SK-N-SH treated with all-trans-retinoic acid at 6 μM for 48 hours (cell line): Measurements from ENCODE around the gene SRSF4.
A peak's percentile ranks its signal among the peaks of the same experiment; 100 is the strongest.

Experiments used
- ATAC-seq: fragments of 200-7000 bp; cut with Tn5 transposase; 3 replicates; pipeline ENCODE4 v1.9.1; 2020; ENCODE audit warnings: mild to moderate bottlenecking, moderate library complexity
- ARNTL ChIP-seq: fragments of 450-650 bp; formaldehyde crosslinking; IDR thresholded peaks from 2 replicates; pipeline ENCODE4 v1.5.0; 2020; ENCODE audit warnings: low read depth, mild to moderate bottlenecking, moderate library complexity, borderline replicate concordance
- BACH2 ChIP-seq: fragments of 250-450 bp; sonication (Bioruptor Pico); IDR thresholded peaks from 2 replicates; pipeline ENCODE4 v1.9.0; 2021; ENCODE audit warnings: mild to moderate bottlenecking, borderline replicate concordance
- CSDC2 ChIP-seq: fragments of 250-450 bp; sonication (Bioruptor Pico); IDR thresholded peaks from 2 replicates; pipeline ENCODE4 v1.5.0; 2020; ENCODE audit warnings: mild to moderate bottlenecking, moderate library complexity
- ESRRG ChIP-seq: fragments of 250-450 bp; sonication (Bioruptor Pico); IDR thresholded peaks from 2 replicates; pipeline ENCODE4 v1.6.1; 2021; ENCODE audit warnings: mild to moderate bottlenecking
- GLIS3 ChIP-seq: fragments of 250-450 bp; sonication (Bioruptor Pico); IDR thresholded peaks from 2 replicates; pipeline ENCODE4 v1.5.0; 2020; ENCODE audit warnings: mild to moderate bottlenecking, moderate library complexity
- ISL1 ChIP-seq: fragments of 250-450 bp; sonication (Bioruptor Pico); IDR thresholded peaks from 2 replicates; pipeline ENCODE4 v2.1.2; 2022; ENCODE audit warnings: mild to moderate bottlenecking, moderate library complexity
- OSR1 ChIP-seq: fragments of 250-450 bp; sonication (Bioruptor Pico); IDR thresholded peaks from 2 replicates; pipeline ENCODE4 v1.8.0; 2022; ENCODE audit warnings: moderate library complexity, mild to moderate bottlenecking, inconsistent platforms
- PATZ1 ChIP-seq: fragments of 250-450 bp; sonication (Bioruptor Pico); IDR thresholded peaks from 2 replicates; pipeline ENCODE4 v1.8.0; 2020; ENCODE audit warnings: mild to moderate bottlenecking, moderate library complexity, borderline replicate concordance
- PPARA ChIP-seq: fragments of 250-450 bp; sonication (Bioruptor Pico); IDR thresholded peaks from 2 replicates; pipeline ENCODE4 v1.5.0; 2020; ENCODE audit warnings: mild to moderate bottlenecking, borderline replicate concordance
- SNAI2 ChIP-seq: fragments of 250-450 bp; sonication (Bioruptor Pico); IDR thresholded peaks from 2 replicates; pipeline ENCODE4 v1.5.0; 2020; ENCODE audit warnings: mild to moderate bottlenecking, moderate library complexity
- TCF4 ChIP-seq: fragments of 250-450 bp; sonication (Bioruptor Pico); IDR thresholded peaks from 2 replicates; pipeline ENCODE4 v1.8.0; 2021; ENCODE audit warnings: mild to moderate bottlenecking, moderate library complexity, borderline replicate concordance
- TOX ChIP-seq: fragments of 250-450 bp; sonication (Bioruptor Pico); IDR thresholded peaks from 2 replicates; pipeline ENCODE4 v1.8.0; 2021; ENCODE audit warnings: mild to moderate bottlenecking, moderate library complexity, borderline replicate concordance
- TSHZ2 ChIP-seq: fragments of 250-450 bp; sonication (Bioruptor Pico); IDR thresholded peaks from 2 replicates; pipeline ENCODE4 v1.5.0; 2020; ENCODE audit warnings: mild to moderate bottlenecking, moderate library complexity
- ZC3H10 ChIP-seq: fragments of 250-450 bp; sonication (Bioruptor Pico); IDR thresholded peaks from 2 replicates; pipeline ENCODE4 v1.5.1; 2021; ENCODE audit warnings: mild to moderate bottlenecking, moderate library complexity
- ZFP3 ChIP-seq: fragments of 250-450 bp; sonication (Bioruptor Pico); IDR thresholded peaks from 2 replicates; pipeline ENCODE4 v1.5.0; 2020; ENCODE audit warnings: mild to moderate bottlenecking, moderate library complexity
- ZFP30 ChIP-seq: fragments of 450-650 bp; formaldehyde crosslinking; IDR thresholded peaks from 2 replicates; pipeline ENCODE4 v1.5.0; 2022; ENCODE audit warnings: mild to moderate bottlenecking, moderate library complexity
- ZNF565 ChIP-seq: fragments of 450-650 bp; formaldehyde crosslinking; conservative IDR thresholded peaks from 2 replicates; pipeline ENCODE4 v1.5.0; 2020; ENCODE audit warnings: low read depth, mild to moderate bottlenecking, moderate library complexity
- ZNF70 ChIP-seq: fragments of 450-650 bp; formaldehyde crosslinking; IDR thresholded peaks from 2 replicates; pipeline ENCODE4 v1.5.0; 2020; ENCODE audit warnings: mild to moderate bottlenecking, moderate library complexity
- ZNF8 ChIP-seq: fragments of 450-650 bp; formaldehyde crosslinking; IDR thresholded peaks from 2 replicates; pipeline ENCODE4 v1.5.0; 2020; ENCODE audit warnings: mild to moderate bottlenecking, moderate library complexity
- TF ChIP-seq, protein P1 (sequence below): fragments of 250-450 bp; sonication (Bioruptor Pico); IDR thresholded peaks from 2 replicates; pipeline ENCODE4 v1.8.0; 2021; ENCODE audit warnings: low read depth, mild to moderate bottlenecking, moderate library complexity, borderline replicate concordance
- TF ChIP-seq, protein P2 (sequence below): fragments of 250-450 bp; sonication (Bioruptor Pico); IDR thresholded peaks from 2 replicates; pipeline ENCODE4 v1.5.1; 2020; ENCODE audit warnings: low read depth, mild to moderate bottlenecking, moderate library complexity

Gene SRSF4

DNA sequence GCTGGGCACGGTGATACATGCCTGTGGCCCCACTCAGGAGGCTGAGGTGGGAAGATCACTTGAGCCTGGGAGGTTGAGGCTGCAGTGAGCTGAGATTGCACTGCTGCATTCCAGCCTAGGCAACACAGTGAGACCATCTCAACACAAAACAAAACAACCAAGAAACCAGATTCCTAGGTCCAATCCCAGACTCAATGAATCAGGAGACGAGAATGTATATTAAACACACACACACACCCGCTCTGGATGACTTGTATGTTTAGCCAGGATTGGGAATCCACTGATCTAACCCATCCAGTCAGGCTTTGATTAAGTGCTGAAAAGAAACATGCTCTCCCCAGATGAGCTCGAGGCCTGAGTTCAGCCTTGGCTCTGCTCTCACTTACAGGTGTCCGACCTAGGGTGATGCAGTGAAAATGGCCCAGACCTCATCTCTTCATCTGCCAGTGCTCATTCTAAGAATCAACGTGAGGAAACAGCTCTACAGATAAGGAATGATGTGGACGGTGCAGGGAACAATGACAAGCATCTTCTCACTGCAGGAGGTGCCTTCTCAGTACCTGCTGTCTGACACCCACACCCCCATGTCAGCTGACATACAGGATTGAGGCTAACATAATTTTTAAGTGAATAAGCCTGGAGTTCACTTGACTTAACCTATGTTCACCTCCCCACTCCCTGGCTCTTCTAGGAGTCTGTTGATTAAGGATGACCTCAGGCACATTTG is 15.3 kb upstream of the SRSF4 start:
- ATAC-seq: peak; percentile 77
- TF ChIP-seq ISL1 (CRISPR knock-in tag) (no peak), TSHZ2 (CRISPR knock-in tag) (no peak), ESRRG (CRISPR knock-in tag) (no peak), OSR1 (CRISPR knock-in tag) (no peak), GLIS3 (CRISPR knock-in tag) (no peak), BACH2 (CRISPR knock-in tag) (no peak), ZNF8 (CRISPR knock-in tag) (no peak), SNAI2 (no peak), ZFP3 (CRISPR knock-in tag) (no peak), CSDC2 (CRISPR knock-in tag) (no peak), ZFP30 (CRISPR knock-in tag) (no peak)
- TF ChIP-seq, protein P1, sequence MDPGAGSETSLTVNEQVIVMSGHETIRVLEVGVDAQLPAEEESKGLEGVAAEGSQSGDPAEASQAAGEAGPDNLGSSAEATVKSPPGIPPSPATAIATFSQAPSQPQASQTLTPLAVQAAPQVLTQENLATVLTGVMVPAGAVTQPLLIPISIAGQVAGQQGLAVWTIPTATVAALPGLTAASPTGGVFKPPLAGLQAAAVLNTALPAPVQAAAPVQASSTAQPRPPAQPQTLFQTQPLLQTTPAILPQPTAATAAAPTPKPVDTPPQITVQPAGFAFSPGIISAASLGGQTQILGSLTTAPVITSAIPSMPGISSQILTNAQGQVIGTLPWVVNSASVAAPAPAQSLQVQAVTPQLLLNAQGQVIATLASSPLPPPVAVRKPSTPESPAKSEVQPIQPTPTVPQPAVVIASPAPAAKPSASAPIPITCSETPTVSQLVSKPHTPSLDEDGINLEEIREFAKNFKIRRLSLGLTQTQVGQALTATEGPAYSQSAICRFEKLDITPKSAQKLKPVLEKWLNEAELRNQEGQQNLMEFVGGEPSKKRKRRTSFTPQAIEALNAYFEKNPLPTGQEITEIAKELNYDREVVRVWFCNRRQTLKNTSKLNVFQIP (CRISPR knock-in tag): no peak

GRCh38 chr1:29195881-29196291 is 14.2 kb upstream of the SRSF4 start:
- ATAC-seq: no peak
- TF ChIP-seq ZNF565: no peak
- TF ChIP-seq ZFP30 (CRISPR knock-in tag): no peak
- no peak for TF ChIP-seq ESRRG (CRISPR knock-in tag)
- TF ChIP-seq OSR1 (CRISPR knock-in tag): no peak
- TF ChIP-seq BACH2 (CRISPR knock-in tag): no peak
- no peak for TF ChIP-seq PPARA (CRISPR knock-in tag)
- no peak for TF ChIP-seq PATZ1 (CRISPR knock-in tag)
- TF ChIP-seq TOX (CRISPR knock-in tag): no peak
- no peak for TF ChIP-seq ZC3H10 (CRISPR knock-in tag)

GRCh38 chr1:29193879-29194455 is 12.3 kb upstream of the SRSF4 start:
- TF ChIP-seq ESRRG (CRISPR knock-in tag) (no peak), ISL1 (CRISPR knock-in tag) (no peak), ZFP3 (CRISPR knock-in tag) (no peak), ZNF565 (no peak), BACH2 (CRISPR knock-in tag) (no peak), ZNF70 (no peak), TSHZ2 (CRISPR knock-in tag) (no peak), TOX (CRISPR knock-in tag) (no peak), ARNTL (no peak), ZFP30 (CRISPR knock-in tag) (no peak), TCF4 (CRISPR knock-in tag) (no peak), ZNF8 (CRISPR knock-in tag) (no peak), SNAI2 (no peak), CSDC2 (CRISPR knock-in tag) (no peak)
- TF ChIP-seq, protein P2, sequence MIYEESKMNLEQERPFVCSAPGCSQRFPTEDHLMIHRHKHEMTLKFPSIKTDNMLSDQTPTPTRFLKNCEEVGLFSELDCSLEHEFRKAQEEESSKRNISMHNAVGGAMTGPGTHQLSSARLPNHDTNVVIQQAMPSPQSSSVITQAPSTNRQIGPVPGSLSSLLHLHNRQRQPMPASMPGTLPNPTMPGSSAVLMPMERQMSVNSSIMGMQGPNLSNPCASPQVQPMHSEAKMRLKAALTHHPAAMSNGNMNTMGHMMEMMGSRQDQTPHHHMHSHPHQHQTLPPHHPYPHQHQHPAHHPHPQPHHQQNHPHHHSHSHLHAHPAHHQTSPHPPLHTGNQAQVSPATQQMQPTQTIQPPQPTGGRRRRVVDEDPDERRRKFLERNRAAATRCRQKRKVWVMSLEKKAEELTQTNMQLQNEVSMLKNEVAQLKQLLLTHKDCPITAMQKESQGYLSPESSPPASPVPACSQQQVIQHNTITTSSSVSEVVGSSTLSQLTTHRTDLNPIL (CRISPR knock-in tag): no peak
- no peak for ATAC-seq
